Activated CD4-positive, alpha-beta T cell treated with anti-CD3 and anti-CD28 coated beads, Interleukin-2, Interleukin-4, amounts not matched to agents 100 ng/mL and 50 ng/mL, durations not matched to agents 16 hours and 8 hours (primary cell): ENCODE results near the gene SLC6A11.

Source experiments
- DNase-seq: peaks from one replicate; pipeline ENCODE4 v3.0.0-alpha.2; 2020; ENCODE audit warnings: low spot score

SLC6A11 gene

DNA sequence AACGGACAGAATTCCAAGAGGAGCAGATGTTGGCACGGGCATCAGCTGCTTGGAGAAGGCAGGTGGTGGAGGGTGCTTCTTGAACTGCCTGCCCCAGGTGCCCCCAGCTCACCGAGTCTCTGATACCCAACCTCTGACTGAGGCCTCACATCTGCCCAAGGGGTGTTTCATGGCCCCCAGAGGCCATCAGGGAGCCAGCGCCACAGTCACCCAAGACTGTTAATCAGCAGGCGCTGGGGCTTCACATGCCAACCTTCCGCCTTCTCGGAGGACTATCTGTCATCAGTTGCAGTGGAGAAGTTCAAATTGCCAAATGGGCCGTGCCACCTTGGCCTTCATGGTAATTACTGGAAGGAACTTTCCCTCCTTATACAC is 114.6 kb downstream of the SLC6A11 start:
- no peak for DNase-seq

DNA sequence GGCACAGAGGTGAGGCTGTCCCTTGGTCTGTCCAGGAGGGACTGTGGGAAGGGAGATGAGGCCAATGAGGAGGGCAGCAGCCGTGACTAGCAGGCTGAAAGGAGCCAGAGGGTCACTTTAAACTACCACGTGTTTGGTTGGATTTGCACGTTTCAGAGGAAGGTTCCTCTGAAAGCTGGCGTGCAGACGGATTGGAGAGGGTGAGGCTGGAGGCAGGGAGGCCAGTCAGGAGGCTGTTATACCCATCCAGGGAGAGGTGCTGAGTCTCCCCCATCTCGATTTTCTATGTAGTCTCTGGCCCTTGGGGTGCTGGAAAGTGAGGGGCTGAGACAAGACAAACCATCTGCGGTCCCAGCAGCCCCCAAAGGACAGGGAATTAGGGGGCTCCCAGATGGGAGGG is 116.6 kb downstream of the SLC6A11 start:
- no peak for DNase-seq

DNA sequence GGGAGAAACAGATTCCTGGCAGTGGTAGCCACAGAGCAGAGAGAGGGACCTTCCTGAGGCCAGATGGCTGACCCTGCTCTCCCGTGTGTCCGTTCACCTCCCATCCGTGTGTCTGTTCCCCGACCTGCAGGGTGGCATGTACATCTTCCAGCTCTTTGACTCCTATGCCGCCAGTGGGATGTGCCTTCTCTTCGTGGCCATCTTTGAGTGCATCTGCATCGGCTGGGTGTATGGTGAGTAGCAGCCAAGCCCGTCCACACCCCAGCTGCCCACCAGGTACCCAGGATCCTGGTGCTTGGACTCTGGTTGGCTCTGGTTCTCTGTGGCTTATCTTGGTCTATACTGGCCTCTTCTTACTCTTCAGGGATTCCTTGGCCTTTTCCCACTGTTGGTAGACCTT is 117.0 kb downstream of the SLC6A11 start:
- no peak for DNase-seq

GRCh38 chr3:10933470-10933804 is 117.4 kb downstream of the SLC6A11 start:
- no peak for DNase-seq

- DNase-seq = no peak
Observed at GRCh38 chr3:10933805-10934481, 117.9 kb downstream of the SLC6A11 start.

DNA sequence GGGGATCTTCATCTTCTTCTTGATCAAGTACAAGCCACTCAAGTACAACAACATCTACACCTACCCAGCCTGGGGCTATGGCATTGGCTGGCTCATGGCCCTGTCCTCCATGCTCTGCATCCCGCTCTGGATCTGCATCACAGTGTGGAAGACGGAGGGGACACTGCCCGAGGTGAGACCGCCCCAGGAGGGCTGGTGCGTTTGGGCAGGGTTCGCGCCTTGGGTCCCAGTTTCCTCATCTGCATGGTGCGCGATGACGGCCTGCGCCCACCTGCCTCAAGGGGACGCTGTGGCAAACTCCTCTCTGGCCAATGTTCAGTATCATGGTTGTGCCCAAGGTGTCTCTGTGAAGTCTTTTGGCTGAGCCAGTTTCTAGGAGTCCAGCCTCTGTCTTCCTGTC is 119.0 kb downstream of the SLC6A11 start:
- DNase-seq = no peak

GRCh38 chr3:10935846-10936631 is 120.0 kb downstream of the SLC6A11 start:
- DNase-seq = no peak

GRCh38 chr3:10936686-10937085 is 120.7 kb downstream of the SLC6A11 start:
- DNase-seq = no peak

- no peak for DNase-seq
Observed at GRCh38 chr3:10937141-10937825, 121.3 kb downstream of the SLC6A11 start.

DNA sequence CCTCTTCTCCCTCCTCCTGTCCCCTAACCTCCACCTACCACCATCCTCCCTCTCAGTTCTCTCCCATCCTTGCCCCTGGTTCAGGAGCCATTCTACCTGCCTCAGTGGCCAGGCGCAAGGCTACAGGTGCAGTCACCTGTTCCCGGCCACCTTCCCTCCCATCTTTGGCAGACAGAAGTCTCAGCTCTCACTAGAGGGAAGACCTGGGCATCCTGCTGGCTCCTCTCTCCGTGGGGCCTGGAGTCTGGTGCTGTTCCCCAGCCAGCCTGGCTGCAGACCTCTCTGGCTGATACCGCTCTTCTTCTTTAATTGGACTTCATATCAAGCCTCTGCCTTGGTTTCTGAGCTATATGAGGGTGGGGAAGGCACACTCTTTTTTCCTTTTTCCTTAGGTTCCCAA is 123.5 kb downstream of the SLC6A11 start:
- no peak for DNase-seq

- no peak for DNase-seq
Observed at GRCh38 chr3:10940106-10940505, 124.1 kb downstream of the SLC6A11 start.

DNA sequence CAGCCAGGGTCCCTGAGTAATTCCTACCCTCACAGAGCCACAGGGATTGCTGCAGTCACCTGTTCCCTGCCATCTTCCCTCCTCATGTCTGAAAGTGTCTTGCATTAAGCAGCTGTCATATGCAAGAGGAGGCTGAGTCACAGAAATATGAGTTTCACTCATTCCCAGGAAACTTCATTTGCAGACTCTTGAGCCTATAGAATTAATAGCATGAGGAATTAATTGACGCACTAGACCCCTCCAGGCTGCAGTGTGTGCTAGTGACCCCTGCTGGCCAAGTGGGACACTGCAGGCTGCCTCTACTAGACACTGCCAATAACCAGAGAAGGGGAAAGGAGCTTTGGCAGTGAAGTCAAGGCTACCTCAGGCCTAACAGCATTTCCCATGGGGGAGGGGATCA is 125.9 kb downstream of the SLC6A11 start:
- DNase-seq = peak; percentile 26

DNA sequence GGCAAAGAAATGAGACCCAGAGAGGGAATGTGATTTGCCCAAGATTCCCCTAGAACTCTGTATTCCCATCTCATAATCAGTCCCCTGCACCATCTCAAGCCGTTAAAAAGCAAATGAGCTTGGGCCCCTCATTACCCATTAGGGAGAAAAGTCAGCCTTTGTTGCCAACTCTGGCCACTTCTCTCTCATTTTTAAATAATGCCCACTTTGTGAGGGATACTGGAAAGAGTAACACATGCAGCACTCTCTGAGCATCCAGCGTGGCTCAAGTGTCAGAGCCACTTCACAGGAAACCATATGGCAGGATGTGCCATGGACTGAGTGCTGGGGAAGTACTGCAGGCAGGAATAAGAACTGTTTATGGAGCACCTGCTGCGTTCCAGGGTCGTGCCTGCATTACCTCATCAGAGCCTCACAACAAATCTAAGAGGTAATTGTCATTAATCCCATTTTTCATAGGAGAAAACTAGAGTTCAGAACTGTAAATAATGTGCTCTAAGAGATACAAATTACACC is 126.7 kb downstream of the SLC6A11 start:
- DNase-seq = no peak

GRCh38 chr3:10944866-10945265 is 128.8 kb downstream of the SLC6A11 start:
- DNase-seq = no peak

- DNase-seq = peak; percentile 37
Observed at GRCh38 chr3:10945683-10946287, 129.8 kb downstream of the SLC6A11 start.

DNA sequence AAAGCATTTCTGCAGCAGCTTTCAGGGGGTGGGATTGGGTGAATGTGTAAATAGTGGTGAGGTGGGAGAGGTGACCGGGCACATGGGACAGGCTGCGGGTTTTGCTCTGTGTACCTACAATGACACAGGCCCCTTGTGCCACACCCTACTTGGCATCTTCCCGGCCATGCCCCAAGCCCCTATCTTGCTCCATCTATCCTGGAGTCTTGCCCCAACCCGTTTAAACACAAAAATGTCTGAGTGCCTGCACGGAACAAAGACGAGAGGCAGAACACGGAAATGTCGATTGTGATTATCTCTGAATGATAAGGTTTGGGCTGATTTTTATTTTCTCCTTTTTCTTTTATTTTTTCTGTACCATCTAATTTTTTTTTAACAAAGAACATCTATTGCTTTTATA is 130.5 kb downstream of the SLC6A11 start:
- DNase-seq = no peak

- no peak for DNase-seq
Observed at GRCh38 chr3:10948326-10948725, 132.3 kb downstream of the SLC6A11 start.

DNA sequence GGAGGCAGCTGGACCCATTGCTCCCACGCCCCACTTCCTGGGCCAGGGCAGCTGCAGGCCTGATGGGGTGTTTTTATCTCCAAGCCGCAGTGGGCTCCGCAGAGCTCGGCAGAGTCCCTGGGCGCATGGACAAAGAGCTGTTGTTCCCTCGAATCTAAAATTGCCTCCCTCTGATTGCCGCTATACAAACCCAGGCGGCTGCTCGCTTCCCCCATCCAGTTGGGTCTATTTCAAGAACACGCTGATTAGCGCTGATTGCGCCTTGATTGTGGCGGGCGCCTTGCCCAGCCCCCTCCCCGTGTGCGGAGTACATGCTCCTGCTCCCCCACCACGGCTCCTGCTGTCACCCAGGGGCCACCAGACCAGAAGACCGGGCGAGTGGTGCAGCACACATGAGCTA is 133.2 kb downstream of the SLC6A11 start:
- no peak for DNase-seq

DNA sequence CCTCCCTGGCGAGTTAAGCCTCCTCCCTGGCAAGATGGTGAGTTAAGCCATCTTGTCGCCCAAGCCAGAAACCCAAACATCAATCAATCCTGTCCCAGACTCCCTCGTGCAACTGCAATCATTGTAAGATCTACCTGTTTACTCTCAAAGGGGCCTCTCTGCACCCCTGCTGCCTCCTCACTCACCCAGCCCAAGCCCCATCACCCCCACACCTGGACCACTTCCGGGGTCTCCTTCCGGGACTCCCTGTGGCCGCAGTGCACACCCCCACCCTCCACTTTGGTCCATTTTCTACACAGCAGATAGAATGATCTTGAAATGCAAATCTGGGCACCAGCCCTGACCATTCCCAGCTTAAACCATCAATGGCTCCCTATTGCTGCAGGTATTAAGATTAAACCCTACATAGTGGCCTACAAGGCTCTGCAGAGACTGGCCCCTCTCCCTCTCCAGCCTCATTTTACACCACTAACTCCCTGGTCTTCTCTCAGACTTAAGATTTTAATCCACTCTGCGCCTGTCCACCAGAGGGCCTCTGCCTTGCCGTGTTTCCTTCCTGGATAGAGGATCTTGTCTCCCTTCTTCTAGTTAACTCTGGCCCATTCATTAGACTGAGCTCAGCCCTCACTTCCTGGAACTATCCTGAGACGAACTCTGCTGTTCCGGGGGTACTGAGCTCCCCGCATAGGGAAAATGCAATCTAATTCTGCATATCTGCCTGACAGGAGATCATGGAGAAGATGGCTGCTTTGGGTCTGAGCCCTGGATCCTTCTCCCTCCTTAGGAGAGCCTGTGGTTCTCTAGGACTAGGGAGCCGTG is 134.7 kb downstream of the SLC6A11 start:
- DNase-seq = no peak

- no peak for DNase-seq
Observed at GRCh38 chr3:10951295-10951926, 135.4 kb downstream of the SLC6A11 start.

DNA sequence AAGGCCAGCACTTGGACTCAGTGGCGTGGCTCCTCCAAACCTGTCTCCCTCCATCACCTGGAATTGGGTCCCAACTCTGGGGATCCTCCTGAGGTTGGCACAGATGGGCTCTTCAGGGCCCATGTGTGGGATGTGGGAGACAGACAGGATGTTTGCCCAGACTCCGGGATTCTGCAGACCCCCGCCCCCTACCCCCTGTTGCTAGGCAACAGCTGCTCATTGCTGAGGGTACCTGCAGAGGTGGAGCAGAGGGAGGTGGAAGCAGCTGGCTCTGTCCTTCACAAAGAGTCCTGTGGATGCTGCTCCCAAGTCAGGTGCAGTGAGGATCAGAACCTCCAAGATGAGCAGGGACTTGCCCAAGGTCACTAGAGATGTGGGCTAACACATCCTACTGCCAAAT is 136.5 kb downstream of the SLC6A11 start:
- no peak for DNase-seq
